ENCODE data around the gene GPC6. TPM values are rescaled to one million over a fixed set of nuclear protein-coding genes. Genes with fewer than 3 reads are reported as not detected.

Gene GPC6
- total RNA-seq, 1 donor from 2014 or later, result 16.1 TPM

DNA sequence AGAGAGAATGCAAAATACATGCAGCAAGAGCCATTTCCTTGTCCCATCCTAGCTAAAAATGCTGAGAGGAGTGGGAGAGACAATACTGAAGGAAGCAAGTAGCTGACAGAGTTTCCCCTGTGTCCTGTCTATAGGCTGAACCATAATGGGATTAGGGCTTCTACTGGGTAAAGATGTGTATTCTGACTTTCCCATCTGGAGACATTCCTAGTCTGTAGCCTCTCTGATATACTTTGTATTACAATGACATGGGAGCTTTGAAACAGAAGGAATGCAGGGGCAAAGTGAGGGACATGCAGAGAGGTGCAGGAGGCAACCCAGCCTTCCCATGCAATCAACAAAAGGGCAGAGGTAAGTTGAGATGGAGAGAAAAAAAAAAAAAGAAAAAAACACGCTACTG lies 10.5 kb upstream of the GPC6 start:
- Mint-ChIP-seq H3K9me3 (ENCODE audit: unreplicated experiment) (no peaks in the 10 kb centered on the region), H3K4me3 (ENCODE audit: unreplicated experiment) (no peak overlapping the region), H3K27me3 (ENCODE audit: unreplicated experiment) (no peaks in the 10 kb centered on the region), H3K27ac (ENCODE audit: unreplicated experiment) (no peak overlapping the region), H3K4me1 (ENCODE audit: unreplicated experiment) (peaks cover 18% of the 10 kb centered on the region), H3K36me3 (ENCODE audit: low read depth, unreplicated experiment) (no peaks in the 10 kb centered on the region)
- DNase-seq (ENCODE audit: low spot score), result no peak
- TF ChIP-seq, protein P1, sequence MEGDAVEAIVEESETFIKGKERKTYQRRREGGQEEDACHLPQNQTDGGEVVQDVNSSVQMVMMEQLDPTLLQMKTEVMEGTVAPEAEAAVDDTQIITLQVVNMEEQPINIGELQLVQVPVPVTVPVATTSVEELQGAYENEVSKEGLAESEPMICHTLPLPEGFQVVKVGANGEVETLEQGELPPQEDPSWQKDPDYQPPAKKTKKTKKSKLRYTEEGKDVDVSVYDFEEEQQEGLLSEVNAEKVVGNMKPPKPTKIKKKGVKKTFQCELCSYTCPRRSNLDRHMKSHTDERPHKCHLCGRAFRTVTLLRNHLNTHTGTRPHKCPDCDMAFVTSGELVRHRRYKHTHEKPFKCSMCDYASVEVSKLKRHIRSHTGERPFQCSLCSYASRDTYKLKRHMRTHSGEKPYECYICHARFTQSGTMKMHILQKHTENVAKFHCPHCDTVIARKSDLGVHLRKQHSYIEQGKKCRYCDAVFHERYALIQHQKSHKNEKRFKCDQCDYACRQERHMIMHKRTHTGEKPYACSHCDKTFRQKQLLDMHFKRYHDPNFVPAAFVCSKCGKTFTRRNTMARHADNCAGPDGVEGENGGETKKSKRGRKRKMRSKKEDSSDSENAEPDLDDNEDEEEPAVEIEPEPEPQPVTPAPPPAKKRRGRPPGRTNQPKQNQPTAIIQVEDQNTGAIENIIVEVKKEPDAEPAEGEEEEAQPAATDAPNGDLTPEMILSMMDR (IDR thresholded peaks at IDR 0.05; ENCODE audit: unreplicated experiment), result no peak

DNA sequence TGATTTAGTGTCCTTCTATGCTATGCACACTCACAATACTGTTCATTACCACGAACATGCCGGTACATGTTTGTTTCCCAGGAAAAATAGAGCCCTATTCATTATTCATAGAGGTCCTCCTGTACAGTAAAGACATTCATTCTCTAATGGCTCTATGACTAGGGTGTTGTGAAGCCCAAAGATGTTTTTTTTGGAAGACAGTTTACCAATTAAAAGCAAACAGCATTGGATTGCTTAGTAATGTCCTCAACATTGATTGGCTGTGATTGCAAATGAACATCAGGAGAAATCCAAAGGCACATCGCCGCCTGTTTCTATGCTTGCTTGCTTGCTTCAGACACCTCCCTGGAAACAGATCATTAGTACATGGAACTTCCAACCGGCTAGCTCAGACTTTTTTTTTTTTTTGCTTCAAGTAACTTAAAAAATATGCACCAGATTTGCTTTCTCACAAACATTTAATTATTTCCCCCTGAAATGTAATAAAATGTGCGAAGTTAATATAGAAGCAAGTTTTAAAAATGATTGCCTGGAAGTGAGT lies 8.8 kb upstream of the GPC6 start:
- no peak overlapping the region for H3K27ac Mint-ChIP-seq (ENCODE audit: unreplicated experiment)
- no peaks in the 10 kb centered on the region for H3K36me3 Mint-ChIP-seq (ENCODE audit: low read depth, unreplicated experiment)
- H3K4me3 Mint-ChIP-seq (ENCODE audit: unreplicated experiment), result no peak overlapping the region
- DNase-seq (ENCODE audit: low spot score), result no peak
- no peaks in the 10 kb centered on the region for H3K9me3 Mint-ChIP-seq (ENCODE audit: unreplicated experiment)
- H3K27me3 Mint-ChIP-seq (ENCODE audit: unreplicated experiment), result no peaks in the 10 kb centered on the region
- H3K4me1 Mint-ChIP-seq (ENCODE audit: unreplicated experiment), result peaks cover 18% of the 10 kb centered on the region
- TF ChIP-seq, protein P1 (IDR thresholded peaks at IDR 0.05; ENCODE audit: unreplicated experiment), result no peak

DNA sequence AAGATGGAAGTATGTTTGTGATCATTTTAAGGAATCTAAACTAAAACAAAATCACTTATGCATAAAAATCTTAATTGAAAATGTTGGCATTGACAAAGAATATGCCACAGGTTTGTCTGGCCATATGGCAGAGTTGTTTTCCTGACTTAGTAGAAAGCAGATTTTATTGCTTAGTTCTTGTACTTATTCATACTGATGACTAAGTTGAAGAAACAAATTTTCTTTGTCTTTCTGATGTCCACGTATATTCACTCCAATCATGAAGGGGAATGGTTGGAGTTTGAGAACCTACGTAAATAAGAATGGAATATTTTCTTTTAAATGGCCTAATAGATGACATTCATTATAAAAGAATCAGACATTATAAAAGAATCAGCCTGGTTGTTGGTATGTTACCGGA lies 8.0 kb upstream of the GPC6 start:
- peaks cover 18% of the 10 kb centered on the region for H3K4me1 Mint-ChIP-seq (ENCODE audit: unreplicated experiment)
- no peaks in the 10 kb centered on the region for H3K36me3 Mint-ChIP-seq (ENCODE audit: low read depth, unreplicated experiment)
- TF ChIP-seq, protein P1 (IDR thresholded peaks at IDR 0.05; ENCODE audit: unreplicated experiment), result no peak
- H3K4me3 Mint-ChIP-seq (ENCODE audit: unreplicated experiment), result no peak overlapping the region
- no peaks in the 10 kb centered on the region for H3K9me3 Mint-ChIP-seq (ENCODE audit: unreplicated experiment)
- no peaks in the 10 kb centered on the region for H3K27me3 Mint-ChIP-seq (ENCODE audit: unreplicated experiment)
- no peak overlapping the region for H3K27ac Mint-ChIP-seq (ENCODE audit: unreplicated experiment)
- DNase-seq (ENCODE audit: low spot score), result no peak

DNA sequence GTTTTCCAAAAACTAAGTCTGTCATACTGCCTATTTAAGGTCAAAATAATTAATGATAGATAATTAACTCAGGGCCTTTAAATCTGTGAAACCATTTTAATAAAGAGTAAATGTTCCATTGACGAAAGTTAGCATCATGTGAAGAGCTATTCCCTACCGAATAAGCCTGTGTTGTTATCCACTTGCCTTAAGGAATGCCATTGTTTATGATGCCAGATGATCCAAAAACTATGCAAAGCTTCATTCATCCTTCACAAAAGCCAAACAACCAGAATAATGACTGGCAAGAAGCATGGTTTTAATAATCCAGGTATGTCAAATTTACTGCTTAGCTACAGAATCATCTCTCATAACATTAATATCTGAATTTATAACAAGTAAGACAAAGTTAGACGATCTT lies 6.5 kb upstream of the GPC6 start:
- TF ChIP-seq, protein P1 (IDR thresholded peaks at IDR 0.05; ENCODE audit: unreplicated experiment), result no peak
- H3K4me1 Mint-ChIP-seq (ENCODE audit: unreplicated experiment), result peaks cover 28% of the 10 kb centered on the region
- H3K4me3 Mint-ChIP-seq (ENCODE audit: unreplicated experiment), result no peak overlapping the region
- no peak for DNase-seq (ENCODE audit: low spot score)
- no peak overlapping the region for H3K27ac Mint-ChIP-seq (ENCODE audit: unreplicated experiment)
- no peaks in the 10 kb centered on the region for H3K27me3 Mint-ChIP-seq (ENCODE audit: unreplicated experiment)
- H3K36me3 Mint-ChIP-seq (ENCODE audit: low read depth, unreplicated experiment), result no peaks in the 10 kb centered on the region
- H3K9me3 Mint-ChIP-seq (ENCODE audit: unreplicated experiment), result no peaks in the 10 kb centered on the region

DNA sequence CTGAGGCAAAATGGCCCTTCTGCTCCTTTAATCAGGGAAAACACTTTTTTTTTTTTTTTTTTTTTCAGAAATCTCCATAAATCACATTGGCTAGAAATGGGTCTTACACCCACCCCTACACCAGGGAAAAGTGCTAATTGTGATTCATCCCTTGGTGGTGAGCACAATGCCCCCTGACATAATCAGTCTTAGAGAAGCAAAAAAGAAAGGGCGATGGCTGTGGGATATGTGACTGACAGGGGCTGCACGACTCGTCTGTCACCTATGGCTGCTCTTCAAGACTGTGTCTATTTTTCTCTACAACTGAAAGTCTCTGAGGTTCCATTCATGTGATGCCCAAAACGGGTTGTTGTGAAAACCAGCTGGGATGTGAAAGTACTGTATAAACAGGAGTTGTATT lies 3.6 kb upstream of the GPC6 start:
- peaks cover 30% of the 10 kb centered on the region for H3K4me1 Mint-ChIP-seq (ENCODE audit: unreplicated experiment)
- no peak overlapping the region for H3K4me3 Mint-ChIP-seq (ENCODE audit: unreplicated experiment)
- TF ChIP-seq, protein P1 (IDR thresholded peaks at IDR 0.05; ENCODE audit: unreplicated experiment), result no peak

More for the DNA sequence above, 3.6 kb upstream of the GPC6 start:
- H3K27ac Mint-ChIP-seq (ENCODE audit: unreplicated experiment), result no peak overlapping the region
- H3K36me3 Mint-ChIP-seq (ENCODE audit: low read depth, unreplicated experiment), result no peaks in the 10 kb centered on the region
- H3K27me3 Mint-ChIP-seq (ENCODE audit: unreplicated experiment), result peaks cover 3% of the 10 kb centered on the region
- no peak for DNase-seq (ENCODE audit: low spot score)
- no peaks in the 10 kb centered on the region for H3K9me3 Mint-ChIP-seq (ENCODE audit: unreplicated experiment)

All from endothelial cell (in vitro differentiated cells).